ENCODE measurements around the gene UBALD1.
"Not testable (repeated sequence)": the region's sequence is repeated elsewhere in the genome, so short reads cannot be mapped to it uniquely, and the experiment has no call there.

The UBALD1 gene

GRCh38 chr16:4591706-4592470, 22.8 kb downstream of the UBALD1 start:
- no peak for DNase-seq

- no peak for DNase-seq
Measured at GRCh38 chr16:4591191-4591590, 23.5 kb downstream of the UBALD1 start.

- DNase-seq = no peak
Measured at GRCh38 chr16:4588961-4589360, 25.7 kb downstream of the UBALD1 start.

- no peak for DNase-seq
Measured at GRCh38 chr16:4588386-4588785, 26.3 kb downstream of the UBALD1 start.

GRCh38 chr16:4586291-4586690, 28.4 kb downstream of the UBALD1 start:
- DNase-seq = no peak

- no peak for DNase-seq
Measured at GRCh38 chr16:4583906-4584305, 30.8 kb downstream of the UBALD1 start.

GRCh38 chr16:4580250-4580649, 34.4 kb downstream of the UBALD1 start:
- no peak for DNase-seq

- DNase-seq = no peak
Measured at GRCh38 chr16:4578961-4579530, 35.6 kb downstream of the UBALD1 start.

- DNase-seq = no peak
Measured at GRCh38 chr16:4576008-4576407, 38.7 kb downstream of the UBALD1 start.

GRCh38 chr16:4574919-4575705, 39.6 kb downstream of the UBALD1 start:
- DNase-seq = peak; percentile 70

GRCh38 chr16:4573926-4574325, 40.8 kb downstream of the UBALD1 start:
- DNase-seq = not testable (repeated sequence)

GRCh38 chr16:4572715-4573114, 42.0 kb downstream of the UBALD1 start:
- DNase-seq = no peak

GRCh38 chr16:4570688-4571321, 43.9 kb downstream of the UBALD1 start:
- no peak for DNase-seq

GRCh38 chr16:4570086-4570485, 44.6 kb downstream of the UBALD1 start:
- no peak for DNase-seq

GRCh38 chr16:4566144-4566543, 48.5 kb downstream of the UBALD1 start:
- DNase-seq = no peak

GRCh38 chr16:4564661-4565267, 49.9 kb downstream of the UBALD1 start:
- no peak for DNase-seq

GRCh38 chr16:4561596-4561995, 53.1 kb downstream of the UBALD1 start:
- no peak for DNase-seq
